Activated CD8-positive, alpha-beta T cell treated with anti-CD3 and anti-CD28 coated beads for 36 hours (primary cell): ENCODE measurements around the gene TEX53. TPM values are rescaled to one million over a fixed set of nuclear protein-coding genes. Genes with fewer than 3 reads are reported as not detected.
A peak's percentile ranks its signal among the peaks of the same experiment; 100 is the strongest.

ENCODE experiments used
- ATAC-seq: fragments of 200-7000 bp; cut with Tn5 transposase; one replicate; pipeline ENCODE4 v1.10.0; 2021; ENCODE audit warnings: mild to moderate bottlenecking, moderate library complexity
- CTCF ChIA-PET: fragments of 350-600 bp; sonication (Branson Sonifier 250); formaldehyde crosslinking; loops from one replicate; lab custom pipeline; 2021; ENCODE audit warnings: antibody characterized with exemption; lab: Charles Lee
- POLR2A ChIA-PET: fragments of 350-600 bp; sonication (Branson Sonifier 250); formaldehyde crosslinking; loops from one replicate; lab custom pipeline; 2021; ENCODE audit warnings: antibody characterized with exemption; lab: Charles Lee
- DNase-seq: peaks from one replicate; pipeline ENCODE4 v3.0.0-alpha.2; 2020
- H3K27ac Mint-ChIP-seq: one replicate; pipeline ENCODE4 v1.8.0; 2021; ENCODE audit warnings: mild to moderate bottlenecking, mixed read lengths
- H3K27me3 Mint-ChIP-seq: one replicate; pipeline ENCODE4 v1.8.0; 2021; ENCODE audit warnings: mixed read lengths
- H3K36me3 Mint-ChIP-seq: one replicate; pipeline ENCODE4 v1.8.0; 2021; ENCODE audit warnings: low read depth, mixed read lengths
- H3K4me1 Mint-ChIP-seq: one replicate; pipeline ENCODE4 v1.8.0; 2021; ENCODE audit warnings: low read depth, mixed read lengths
- H3K4me3 Mint-ChIP-seq: one replicate; pipeline ENCODE4 v1.8.0; 2021; ENCODE audit warnings: mild to moderate bottlenecking, moderate library complexity, mixed read lengths
- H3K9me3 Mint-ChIP-seq: one replicate; pipeline ENCODE4 v1.8.0; 2021; ENCODE audit warnings: mixed read lengths
- intact Hi-C: fragments of 100-400 bp; cut with micrococcal nuclease; formaldehyde crosslinking; loops from one replicate; pipeline ENCODE4 v1.10.0; 2022
- total RNA-seq, 2 experiments: library from RNA; stranded (reverse); gene quantifications; one replicate each; pipeline ENCODE4 v1.2.3, GENCODE V29; 2021
- TF ChIP-seq, protein P1 (sequence below): fragments of 200-600 bp; IDR thresholded peaks from one replicate; pipeline ENCODE4 v1.8.0; 2022; ENCODE audit warnings: antibody characterized with exemption, mild to moderate bottlenecking

The TEX53 gene
- total RNA-seq, 2 experiments from 2014 or later = not detected

DNA sequence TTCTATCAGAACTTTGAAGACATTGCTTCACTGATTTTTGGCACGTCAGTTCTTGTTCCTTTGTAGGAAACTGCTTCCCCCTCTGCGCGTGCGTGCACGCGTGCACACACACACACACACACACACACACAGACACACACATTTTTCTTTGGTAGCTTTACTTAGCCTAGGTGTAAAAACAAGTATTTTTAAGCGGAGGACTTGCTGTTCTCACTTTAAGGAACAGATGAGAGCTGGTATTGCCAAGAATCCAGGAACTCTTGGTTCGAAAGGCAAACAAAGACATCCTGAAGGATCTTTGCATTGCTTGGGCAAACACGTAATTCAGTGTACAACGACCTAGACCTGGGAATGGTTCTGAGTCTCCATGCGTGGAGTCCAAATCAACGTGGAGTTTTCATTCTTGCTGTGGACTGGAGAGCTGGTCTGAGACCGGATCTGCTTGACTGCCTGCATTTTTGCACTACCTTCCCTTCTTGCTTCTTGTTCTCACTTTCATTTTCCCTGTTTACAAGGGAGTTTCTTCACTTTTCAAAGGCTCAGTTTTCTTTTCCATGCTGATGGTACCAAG lies 38.3 kb downstream of the TEX53 start:
- peak overlapping the region; percentile 92 for H3K27ac Mint-ChIP-seq
- TF ChIP-seq, protein P1, sequence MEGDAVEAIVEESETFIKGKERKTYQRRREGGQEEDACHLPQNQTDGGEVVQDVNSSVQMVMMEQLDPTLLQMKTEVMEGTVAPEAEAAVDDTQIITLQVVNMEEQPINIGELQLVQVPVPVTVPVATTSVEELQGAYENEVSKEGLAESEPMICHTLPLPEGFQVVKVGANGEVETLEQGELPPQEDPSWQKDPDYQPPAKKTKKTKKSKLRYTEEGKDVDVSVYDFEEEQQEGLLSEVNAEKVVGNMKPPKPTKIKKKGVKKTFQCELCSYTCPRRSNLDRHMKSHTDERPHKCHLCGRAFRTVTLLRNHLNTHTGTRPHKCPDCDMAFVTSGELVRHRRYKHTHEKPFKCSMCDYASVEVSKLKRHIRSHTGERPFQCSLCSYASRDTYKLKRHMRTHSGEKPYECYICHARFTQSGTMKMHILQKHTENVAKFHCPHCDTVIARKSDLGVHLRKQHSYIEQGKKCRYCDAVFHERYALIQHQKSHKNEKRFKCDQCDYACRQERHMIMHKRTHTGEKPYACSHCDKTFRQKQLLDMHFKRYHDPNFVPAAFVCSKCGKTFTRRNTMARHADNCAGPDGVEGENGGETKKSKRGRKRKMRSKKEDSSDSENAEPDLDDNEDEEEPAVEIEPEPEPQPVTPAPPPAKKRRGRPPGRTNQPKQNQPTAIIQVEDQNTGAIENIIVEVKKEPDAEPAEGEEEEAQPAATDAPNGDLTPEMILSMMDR = no peak
- peaks cover 34% of the 10 kb centered on the region for H3K4me1 Mint-ChIP-seq
- H3K27me3 Mint-ChIP-seq = no peaks in the 10 kb centered on the region
- no peak for ATAC-seq
- DNase-seq = peak; percentile 14
- peak overlapping the region; percentile 61 for H3K4me3 Mint-ChIP-seq
- H3K9me3 Mint-ChIP-seq = no peaks in the 10 kb centered on the region
- intact Hi-C loops = no loop called here
- ChIA-PET CTCF (interaction anchor here (1.1 to 1.8 kb wide), 3 partner anchors 27 to 214 kb away, joined by 3 to 6 read pairs (median 5); no protein-coding TSS in a partner anchor), POLR2A (interaction anchor here (1.1 to 1.4 kb wide), 2 partner anchors 11 to 33 kb away, joined by 3 to 4 read pairs; no protein-coding TSS in a partner anchor)
- peaks cover 48% of the 10 kb centered on the region for H3K36me3 Mint-ChIP-seq

DNA sequence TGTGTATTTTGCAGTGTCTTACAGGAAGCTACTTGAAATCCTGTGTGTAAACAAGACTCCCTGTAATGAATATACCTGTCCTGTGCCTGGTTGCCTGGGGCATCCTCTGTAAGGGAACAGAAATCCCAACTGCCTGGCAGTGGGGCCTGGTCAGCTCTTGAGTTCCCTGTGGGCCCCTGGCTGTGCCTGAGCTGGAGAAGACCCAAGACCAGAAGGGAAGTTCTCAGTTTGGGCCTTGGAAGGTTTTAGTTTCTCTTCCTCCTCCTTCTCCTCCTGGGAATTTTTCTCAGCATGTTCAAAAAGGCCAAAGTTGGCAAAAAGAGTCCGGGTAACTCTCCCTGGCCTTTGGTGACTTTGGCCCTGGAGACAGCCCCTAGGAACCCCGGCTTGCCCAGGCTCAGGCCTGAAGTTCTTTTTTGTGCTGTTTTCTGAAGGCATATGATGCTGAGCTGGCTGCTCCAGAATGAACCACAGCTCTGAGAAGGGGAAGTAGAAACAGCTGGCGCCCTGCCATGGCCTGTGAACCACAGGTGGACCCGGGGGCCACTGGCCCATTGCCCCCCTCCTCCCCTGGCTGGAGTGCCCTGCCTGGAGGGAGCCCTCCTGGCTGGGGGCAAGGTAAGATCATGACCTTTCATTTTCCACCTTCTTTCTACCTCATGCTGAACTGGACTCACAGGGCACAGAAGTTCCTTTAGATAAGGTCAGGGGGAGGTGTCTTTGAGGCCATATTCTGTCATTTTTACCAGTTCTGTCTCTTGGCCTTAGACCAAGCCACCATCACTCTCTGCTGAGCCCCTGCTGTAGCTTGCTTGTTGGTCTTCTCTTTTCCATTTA lies 40.7 kb downstream of the TEX53 start:
- ATAC-seq = peak; percentile 62

DNA sequence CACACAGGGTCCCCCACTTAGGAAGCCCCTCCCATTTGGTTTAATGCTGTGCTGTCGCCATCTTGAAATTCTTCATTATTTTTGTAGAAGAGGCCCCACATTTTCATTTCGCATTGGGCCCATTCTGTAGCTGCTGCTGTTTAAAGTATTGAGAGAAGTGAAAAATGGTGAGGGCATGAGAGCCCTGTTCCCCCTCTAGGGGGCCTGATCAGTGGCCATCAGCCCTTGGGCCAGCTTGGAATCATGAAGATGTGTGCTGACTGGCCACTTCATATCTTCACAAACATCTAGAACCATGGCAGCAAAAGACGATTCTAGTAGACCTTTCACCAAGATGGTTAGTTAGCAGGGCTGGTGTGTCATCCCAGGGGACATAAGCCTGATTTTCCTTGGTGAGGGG lies 43.2 kb downstream of the TEX53 start:
- H3K27ac Mint-ChIP-seq = no peak overlapping the region
- H3K36me3 Mint-ChIP-seq = peaks cover 49% of the 10 kb centered on the region
- intact Hi-C loops = no loop called here
- POLR2A ChIA-PET = interaction anchor here (3.1 to 4.6 kb wide), 2 partner anchors 22 to 26 kb away, joined by 9 to 23 read pairs; partner anchors contain the start of gene ATP6V1G1
- H3K4me1 Mint-ChIP-seq = peaks cover 56% of the 10 kb centered on the region
- CTCF ChIA-PET = interaction anchor here (0.7 to 4.4 kb wide), 3 partner anchors 19 to 111 kb away, joined by 3 to 29 read pairs (median 3); no protein-coding TSS in a partner anchor
- ATAC-seq = no peak
- no peak overlapping the region for H3K4me3 Mint-ChIP-seq
- TF ChIP-seq, protein P1 = no peak
- H3K27me3 Mint-ChIP-seq = no peaks in the 10 kb centered on the region
- no peaks in the 10 kb centered on the region for H3K9me3 Mint-ChIP-seq
- DNase-seq = no peak

More for the DNA sequence above, 40.7 kb downstream of the TEX53 start:
- CTCF ChIA-PET = interaction anchor here (0.7 to 1.6 kb wide), 4 partner anchors 12 to 211 kb away, joined by 3 to 7 read pairs (median 4); no protein-coding TSS in a partner anchor
- Mint-ChIP-seq H3K4me1 (peaks cover 55% of the 10 kb centered on the region), H3K27ac (peak overlapping the region; percentile 85), H3K27me3 (no peaks in the 10 kb centered on the region), H3K36me3 (peaks cover 61% of the 10 kb centered on the region), H3K4me3 (no peak overlapping the region), H3K9me3 (no peaks in the 10 kb centered on the region)
- POLR2A ChIA-PET = interaction anchor here (1.4 to 3.1 kb wide), 2 partner anchors 10 to 29 kb away, joined by 4 to 9 read pairs; partner anchors contain the start of gene ATP6V1G1
- DNase-seq = peak; percentile 35
- intact Hi-C loops = no loop called here
- TF ChIP-seq, protein P1 = no peak

DNA sequence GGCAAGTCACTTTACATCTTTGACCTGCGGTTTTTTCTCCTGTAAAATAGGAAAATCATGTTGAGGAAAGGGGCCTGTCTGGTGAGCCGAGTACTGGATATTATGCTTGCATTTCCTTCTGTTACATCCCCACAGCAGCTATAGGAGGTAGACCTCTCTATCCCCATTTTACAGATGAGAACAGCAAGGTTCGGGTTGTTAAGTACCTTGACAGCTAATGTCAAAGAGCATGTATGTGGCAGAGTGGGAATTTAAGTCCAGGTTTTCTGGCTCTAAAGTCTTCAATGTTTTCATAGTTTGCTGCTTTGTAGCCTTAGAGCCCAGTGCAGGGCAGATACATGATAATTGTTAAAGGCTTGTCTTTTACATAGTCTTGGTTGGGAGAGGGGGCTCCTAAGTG lies 43.7 kb downstream of the TEX53 start:
- no peaks in the 10 kb centered on the region for H3K27me3 Mint-ChIP-seq
- H3K4me1 Mint-ChIP-seq = peaks cover 55% of the 10 kb centered on the region
- ATAC-seq = no peak
- intact Hi-C loops = no loop called here
- peak overlapping the region; percentile 89 for H3K27ac Mint-ChIP-seq
- H3K9me3 Mint-ChIP-seq = no peaks in the 10 kb centered on the region
- TF ChIP-seq, protein P1 = no peak
- ChIA-PET POLR2A (interaction anchor here (3.1 to 4.6 kb wide), 2 partner anchors 21 to 26 kb away, joined by 9 to 23 read pairs; partner anchors contain the start of gene ATP6V1G1), CTCF (interaction anchor here (0.7 to 4.4 kb wide), 4 partner anchors 19 to 196 kb away, joined by 3 to 29 read pairs (median 3); no protein-coding TSS in a partner anchor)
- peaks cover 47% of the 10 kb centered on the region for H3K36me3 Mint-ChIP-seq
- H3K4me3 Mint-ChIP-seq = no peak overlapping the region
- no peak for DNase-seq
